ENCODE data around the gene BCAP31. TPM values are rescaled to one million over a fixed set of nuclear protein-coding genes. Genes with fewer than 3 reads are reported as not detected.
"Not testable (repeated sequence)": the region's sequence is repeated elsewhere in the genome, so short reads cannot be mapped to it uniquely, and the experiment has no call there.

Gene BCAP31
- total RNA-seq, 4 donors from 2014 or later = 45.4 to 148 (median 101) TPM

DNA sequence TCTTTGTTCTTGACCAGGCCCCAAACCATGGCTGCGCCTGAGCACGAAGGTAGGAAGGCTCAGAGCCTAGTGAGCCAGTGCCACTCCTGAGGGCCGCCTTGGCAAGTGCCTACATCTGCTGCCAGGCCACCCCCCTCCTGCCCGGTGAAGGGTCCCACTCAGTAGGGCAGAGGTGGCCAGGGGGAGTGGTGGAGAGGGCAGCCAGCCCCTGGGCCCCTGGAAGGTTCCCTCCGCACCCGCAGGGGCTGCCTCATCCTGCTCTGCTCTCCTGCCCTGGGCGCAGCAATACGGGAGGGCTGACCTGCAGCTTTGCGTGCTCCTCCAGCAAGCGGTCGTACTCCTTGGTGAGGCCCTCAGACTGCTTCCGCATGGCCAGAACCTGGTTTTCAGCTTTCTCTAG, 22.5 kb downstream of the BCAP31 start:
- H3K27ac ChIP-seq = peak overlapping the region in 1 of 4 donors; percentile 90
- H3K36me3 ChIP-seq = peaks cover 0 to 24% (median 0%) of the 10 kb centered on the region in 3 donors
- peaks cover 0 to 29% (median 0%) of the 10 kb centered on the region in 4 donors for H3K4me1 ChIP-seq

DNA sequence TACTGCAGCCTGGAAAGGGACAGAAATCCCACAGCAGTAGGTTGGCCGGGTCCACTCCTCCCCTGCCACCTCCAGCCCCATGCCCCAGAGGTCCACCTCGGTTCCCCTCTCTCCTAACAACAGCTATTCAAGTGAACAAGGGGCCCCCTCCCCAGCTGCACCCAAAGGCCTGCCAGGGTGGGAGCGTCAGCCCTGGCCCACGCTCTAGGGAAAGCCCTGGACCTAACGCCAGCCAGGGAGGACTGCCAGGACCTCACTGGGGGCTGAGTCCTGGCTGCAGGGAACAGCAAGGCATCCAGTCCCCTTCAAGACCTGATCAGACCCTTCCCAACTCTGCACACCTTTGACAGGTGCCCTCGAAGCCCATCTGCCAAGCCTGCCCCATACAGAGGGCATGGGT, 23.2 kb downstream of the BCAP31 start:
- no peak for TF ChIP-seq POLR2A (IDR thresholded peaks at IDR 0.05)
- no peak for TF ChIP-seq CTCF (IDR thresholded peaks at IDR 0.05)
- Histone ChIP-seq H3K4me3 (no peak overlapping the region), H3K27me3 (no peaks in the 10 kb centered on the region), H3K4me1 (peaks cover 0 to 29% (median 0%) of the 10 kb centered on the region in 4 donors), H3K27ac (peak overlapping the region in 3 of 4 donors; percentile 66 to 90 (median 90)), H3K9me3 (no peaks in the 10 kb centered on the region), H3K36me3 (peaks cover 0 to 24% (median 0%) of the 10 kb centered on the region in 3 donors)
- DNase-seq = no peak

More for the DNA sequence above, 22.5 kb downstream of the BCAP31 start:
- no peaks in the 10 kb centered on the region for H3K9me3 ChIP-seq
- TF ChIP-seq CTCF (IDR thresholded peaks at IDR 0.05) = no peak
- no peak for TF ChIP-seq POLR2A (IDR thresholded peaks at IDR 0.05)
- no peaks in the 10 kb centered on the region for H3K27me3 ChIP-seq
- no peak for DNase-seq
- H3K4me3 ChIP-seq = no peak overlapping the region

GRCh38 chrX:153700376-153700945, 23.7 kb downstream of the BCAP31 start:
- Histone ChIP-seq H3K4me3 (no peak overlapping the region), H3K27me3 (no peaks in the 10 kb centered on the region), H3K36me3 (peaks cover 0 to 24% (median 0%) of the 10 kb centered on the region in 3 donors), H3K9me3 (no peaks in the 10 kb centered on the region), H3K4me1 (peaks cover 0 to 29% (median 0%) of the 10 kb centered on the region in 4 donors), H3K27ac (peak overlapping the region in 3 of 4 donors; percentile 66 to 90 (median 90))
- TF ChIP-seq CTCF (IDR thresholded peaks at IDR 0.05) (no peak), POLR2A (IDR thresholded peaks at IDR 0.05) (no peak)
- DNase-seq = no peak

DNA sequence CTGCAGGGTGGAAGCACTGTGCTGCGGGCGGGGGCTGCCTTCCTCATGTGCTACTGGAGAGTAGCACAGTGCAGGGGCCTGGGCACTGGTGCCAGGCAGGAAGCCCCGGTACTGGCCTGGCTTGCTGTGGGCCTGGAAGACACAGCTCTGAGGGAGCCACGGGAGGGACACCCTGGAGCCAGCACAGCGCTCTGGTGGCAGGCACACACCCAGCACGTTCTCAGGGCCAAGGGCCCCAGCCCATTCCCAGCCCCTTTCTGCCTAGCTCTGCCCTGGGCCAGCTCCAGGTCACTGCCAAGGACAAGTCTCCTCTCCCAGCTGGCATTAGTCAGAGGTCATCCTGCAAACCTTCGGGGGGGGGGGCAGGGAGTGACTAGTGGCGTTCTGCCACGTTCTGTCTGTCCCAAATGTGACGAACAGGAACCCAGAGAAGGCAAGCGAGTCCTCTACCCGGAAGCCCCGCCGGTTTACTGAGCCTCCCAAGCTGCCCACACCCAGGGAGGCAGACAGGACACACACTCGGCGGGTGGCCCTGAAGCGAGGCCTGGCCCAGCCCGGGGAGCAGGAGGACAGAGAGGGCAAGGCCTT, 24.3 kb downstream of the BCAP31 start:
- DNase-seq = peak in 2 of 3 donors; percentile 66 to 80
- Histone ChIP-seq H3K27ac (peak overlapping the region in 3 of 4 donors; percentile 66 to 90 (median 90)), H3K36me3 (peaks cover 0 to 24% (median 0%) of the 10 kb centered on the region in 3 donors), H3K4me1 (peaks cover 0 to 29% (median 0%) of the 10 kb centered on the region in 4 donors)
- peak in 1 of 2 donors; percentile 17 for TF ChIP-seq POLR2A (IDR thresholded peaks at IDR 0.05)
- H3K27me3 ChIP-seq, H3K9me3 ChIP-seq, H3K4me3 ChIP-seq: not testable (repeated sequence)

- TF ChIP-seq POLR2A (IDR thresholded peaks at IDR 0.05) = peak in 1 of 2 donors; percentile 32
- H3K27me3 ChIP-seq, H3K4me3 ChIP-seq, H3K9me3 ChIP-seq: not testable (repeated sequence)
- DNase-seq = peak in 2 of 3 donors; percentile 67 to 73
- peaks cover 0 to 28% (median 0%) of the 10 kb centered on the region in 4 donors for H3K4me1 ChIP-seq
- peaks cover 0 to 24% (median 0%) of the 10 kb centered on the region in 3 donors for H3K36me3 ChIP-seq
- peak overlapping the region in 3 of 4 donors; percentile 66 to 90 (median 90) for H3K27ac ChIP-seq
Observed at GRCh38 chrX:153699210-153699783, 24.9 kb downstream of the BCAP31 start.

DNA sequence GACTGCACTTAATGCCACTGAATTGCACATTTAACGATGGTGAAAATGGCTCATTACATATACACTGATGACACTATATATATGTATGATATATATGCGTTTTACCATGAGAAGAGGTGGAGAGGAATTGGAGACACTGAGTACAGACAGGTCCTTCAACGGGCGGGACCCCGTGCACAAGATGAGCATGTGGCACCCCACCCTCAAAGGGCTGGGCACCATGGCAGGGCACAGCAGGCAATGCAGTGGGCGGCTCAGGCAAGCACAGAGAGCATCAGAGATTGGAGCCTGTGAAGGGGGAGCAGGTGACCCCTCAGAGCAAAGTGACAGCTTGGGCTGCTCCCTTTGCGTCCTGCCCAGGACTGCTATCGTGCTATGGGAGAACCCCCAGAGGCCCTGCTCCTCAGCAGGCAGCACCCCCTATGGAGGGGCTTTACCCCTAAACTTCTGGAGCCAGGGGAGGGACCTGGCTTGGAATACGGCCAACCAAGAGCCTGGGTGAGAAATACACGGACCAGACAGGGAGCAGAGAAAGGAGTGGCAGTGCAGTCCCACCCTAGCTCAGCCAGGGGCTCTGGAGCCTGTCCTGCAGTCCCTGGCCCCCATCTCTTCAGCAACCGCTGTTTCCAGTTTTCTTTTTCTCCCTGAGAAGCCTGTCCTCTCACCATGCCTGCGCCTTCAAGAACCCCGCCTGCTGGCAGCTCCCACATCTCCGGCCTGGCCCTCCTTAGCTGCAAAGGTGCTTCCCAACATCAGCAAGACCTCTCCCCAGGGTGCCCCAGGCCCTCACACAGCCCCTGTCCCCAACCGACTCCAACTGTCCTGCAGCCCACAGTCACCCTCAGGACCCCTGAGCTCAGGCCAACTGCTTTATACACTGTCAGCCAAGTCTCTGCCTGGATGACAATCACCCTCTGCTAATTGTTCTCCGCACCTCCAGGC, 26.0 kb downstream of the BCAP31 start:
- Histone ChIP-seq H3K27me3 (no peaks in the 10 kb centered on the region), H3K36me3 (peaks cover 0 to 19% (median 0%) of the 10 kb centered on the region in 3 donors), H3K27ac (peak overlapping the region in 3 of 4 donors; percentile 27 to 90 (median 90)), H3K9me3 (no peaks in the 10 kb centered on the region), H3K4me1 (peaks cover 0 to 17% (median 0%) of the 10 kb centered on the region in 4 donors), H3K4me3 (no peak overlapping the region)
- TF ChIP-seq CTCF (IDR thresholded peaks at IDR 0.05) (no peak), POLR2A (IDR thresholded peaks at IDR 0.05) (no peak)
- no peak for DNase-seq

DNA sequence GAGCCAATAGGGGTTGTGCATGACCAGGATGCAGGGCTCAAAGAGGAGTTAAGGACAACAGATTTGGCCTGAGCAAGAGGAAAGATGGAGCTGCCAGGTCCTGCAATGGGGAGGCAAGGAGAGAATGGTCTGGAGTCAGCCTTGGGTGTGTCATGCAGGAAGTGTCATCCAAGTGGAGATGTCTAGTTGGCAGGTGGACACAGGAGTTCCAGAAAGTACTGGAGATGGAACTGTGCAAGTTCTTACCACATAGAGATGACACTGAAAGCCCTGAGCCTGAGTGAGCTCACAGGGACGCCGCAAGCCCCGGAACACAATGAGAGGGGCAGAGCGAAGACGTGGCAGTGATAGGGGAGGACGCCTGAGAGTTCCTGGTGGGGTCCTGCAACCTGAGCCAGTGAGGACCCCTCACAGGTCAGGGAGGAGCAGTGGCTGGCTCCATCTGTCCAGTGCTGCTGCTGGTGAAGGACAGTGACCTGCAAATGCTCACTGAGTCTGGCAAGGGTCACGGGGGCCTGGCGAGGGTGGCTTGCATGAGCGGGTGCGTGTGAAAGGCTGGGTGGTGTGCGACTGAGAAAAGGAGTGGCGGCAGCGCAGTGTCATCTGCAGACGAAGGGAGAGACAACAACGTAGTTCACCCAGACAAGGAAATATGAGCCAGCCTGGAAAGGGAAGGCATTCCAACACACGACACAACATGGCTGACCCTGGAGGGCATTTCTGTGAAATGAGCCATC, 27.0 kb downstream of the BCAP31 start:
- peaks cover 0 to 13% (median 0%) of the 10 kb centered on the region in 3 donors for H3K36me3 ChIP-seq
- peak overlapping the region in 1 of 4 donors; percentile 5 for H3K27ac ChIP-seq
- not testable (repeated sequence) for H3K27me3 ChIP-seq, H3K4me1 ChIP-seq, DNase-seq, H3K4me3 ChIP-seq, H3K9me3 ChIP-seq

DNA sequence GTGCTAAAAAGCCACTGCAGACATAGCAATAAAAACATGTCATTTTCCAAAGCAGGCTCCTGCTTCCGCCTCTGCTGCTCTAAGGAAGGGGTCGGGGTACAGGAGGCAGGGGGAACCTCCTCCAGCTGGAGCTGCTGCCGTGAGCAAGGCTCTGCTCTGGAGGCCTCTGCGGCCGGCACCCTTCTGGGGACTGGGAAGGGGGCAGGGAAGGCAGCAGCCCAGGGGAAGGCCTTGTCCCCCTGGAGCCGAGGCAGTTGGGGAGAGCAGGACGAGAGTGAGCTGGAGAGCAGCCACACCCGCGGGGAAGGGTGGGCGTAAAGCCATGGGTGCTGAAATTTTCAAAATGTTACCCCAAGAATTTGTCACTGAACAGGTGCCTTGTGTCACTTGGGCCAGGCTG, 27.6 kb downstream of the BCAP31 start:
- H3K27me3 ChIP-seq, DNase-seq, H3K9me3 ChIP-seq, H3K4me3 ChIP-seq, H3K27ac ChIP-seq, H3K4me1 ChIP-seq, H3K36me3 ChIP-seq: not testable (repeated sequence)
